ENCODE results near the gene FGF3.

DNA sequence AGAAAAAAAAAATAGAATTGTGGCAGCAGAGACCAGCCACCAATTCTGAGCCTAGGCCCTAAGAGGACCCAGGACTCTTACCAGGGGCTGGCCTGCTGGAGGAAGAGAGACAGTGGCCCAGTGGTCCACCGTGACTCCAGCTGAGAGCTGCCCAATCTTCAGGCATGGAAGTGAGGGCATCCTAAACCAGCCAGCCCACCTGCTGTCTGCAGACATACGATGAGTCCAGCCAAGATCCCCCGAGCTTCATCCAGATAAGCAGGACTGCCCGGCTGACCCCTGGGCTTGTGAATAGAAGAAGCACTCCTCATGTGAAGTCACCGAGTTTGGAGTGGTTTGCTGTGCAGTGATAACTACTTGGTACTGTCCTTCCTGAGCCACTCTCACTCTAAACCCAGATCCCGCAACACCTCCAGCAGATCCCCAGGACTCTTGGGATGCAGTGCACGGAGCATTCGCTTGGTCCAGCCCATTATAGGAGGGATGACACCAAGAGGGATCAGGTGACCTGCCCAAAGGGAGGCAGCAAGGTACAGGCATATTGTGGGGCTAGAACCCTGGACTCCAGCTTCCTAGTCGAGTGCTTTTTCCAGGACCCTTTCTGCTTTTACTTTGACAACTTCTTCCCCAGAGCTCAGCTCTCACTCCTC, 41.7 kb upstream of the FGF3 start:
- TF ChIP-seq, protein P1, sequence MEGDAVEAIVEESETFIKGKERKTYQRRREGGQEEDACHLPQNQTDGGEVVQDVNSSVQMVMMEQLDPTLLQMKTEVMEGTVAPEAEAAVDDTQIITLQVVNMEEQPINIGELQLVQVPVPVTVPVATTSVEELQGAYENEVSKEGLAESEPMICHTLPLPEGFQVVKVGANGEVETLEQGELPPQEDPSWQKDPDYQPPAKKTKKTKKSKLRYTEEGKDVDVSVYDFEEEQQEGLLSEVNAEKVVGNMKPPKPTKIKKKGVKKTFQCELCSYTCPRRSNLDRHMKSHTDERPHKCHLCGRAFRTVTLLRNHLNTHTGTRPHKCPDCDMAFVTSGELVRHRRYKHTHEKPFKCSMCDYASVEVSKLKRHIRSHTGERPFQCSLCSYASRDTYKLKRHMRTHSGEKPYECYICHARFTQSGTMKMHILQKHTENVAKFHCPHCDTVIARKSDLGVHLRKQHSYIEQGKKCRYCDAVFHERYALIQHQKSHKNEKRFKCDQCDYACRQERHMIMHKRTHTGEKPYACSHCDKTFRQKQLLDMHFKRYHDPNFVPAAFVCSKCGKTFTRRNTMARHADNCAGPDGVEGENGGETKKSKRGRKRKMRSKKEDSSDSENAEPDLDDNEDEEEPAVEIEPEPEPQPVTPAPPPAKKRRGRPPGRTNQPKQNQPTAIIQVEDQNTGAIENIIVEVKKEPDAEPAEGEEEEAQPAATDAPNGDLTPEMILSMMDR (IDR thresholded peaks at IDR 0.05; ENCODE audit: insufficient read depth, low read depth, low read length) = no peak
- no peak for TF ChIP-seq EZH2 (IDR thresholded peaks at IDR 0.05; ENCODE audit: insufficient read depth, low read length)

All from astrocyte (in vitro differentiated cells and primary cell).